Activated naive CD8-positive, alpha-beta T cell treated with anti-CD3 and anti-CD28 coated beads, Interleukin-2, amount 50 U/mL, for 24 hours (primary cell): Measurements from ENCODE around the gene PAX2.

Experiments
- ATAC-seq: fragments of 150-1000 bp; cut with Tn5 transposase; one replicate; pipeline ENCODE4 v1.10.0; 2021
- DNase-seq: peaks from one replicate; pipeline ENCODE4 v3.0.0; 2021
- H3K27ac Mint-ChIP-seq: one replicate; pipeline ENCODE4 v1.8.0; 2021; ENCODE audit warnings: mild to moderate bottlenecking, mixed read lengths
- H3K27me3 Mint-ChIP-seq: one replicate; pipeline ENCODE4 v1.8.0; 2021; ENCODE audit warnings: mixed read lengths
- H3K36me3 Mint-ChIP-seq: one replicate; pipeline ENCODE4 v1.8.0; 2021; ENCODE audit warnings: low read depth, mixed read lengths
- H3K4me1 Mint-ChIP-seq: one replicate; pipeline ENCODE4 v1.8.0; 2021; ENCODE audit warnings: mixed read lengths
- H3K4me3 Mint-ChIP-seq: one replicate; pipeline ENCODE4 v1.8.0; 2021; ENCODE audit warnings: mild to moderate bottlenecking, moderate library complexity, mixed read lengths
- H3K9me3 Mint-ChIP-seq: one replicate; pipeline ENCODE4 v1.8.0; 2021; ENCODE audit warnings: mixed read lengths

Gene PAX2

DNA sequence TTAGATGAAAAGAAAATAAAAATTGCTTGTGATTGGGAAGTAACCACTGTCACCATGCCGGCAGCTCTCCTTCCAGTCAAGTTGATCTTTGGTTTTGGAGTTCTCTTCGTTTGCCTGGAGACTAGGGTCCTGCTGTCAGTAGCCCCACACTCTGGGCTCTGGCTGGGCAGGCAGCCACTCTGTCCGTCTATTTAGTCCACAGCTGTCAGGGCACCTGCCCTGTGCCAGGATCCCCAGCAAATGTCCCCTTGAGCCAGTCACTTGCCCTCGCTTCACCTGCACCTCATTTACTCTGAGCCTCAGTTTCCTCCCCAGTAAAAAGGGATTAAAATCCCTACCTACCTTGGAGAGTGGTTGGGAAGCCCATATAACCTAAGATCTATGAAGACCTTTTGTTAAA lies 55.5 kb downstream of the PAX2 start:
- no peak for DNase-seq
- Mint-ChIP-seq H3K36me3 (no peaks in the 10 kb centered on the region), H3K27ac (no peak overlapping the region), H3K27me3 (peaks cover 60% of the 10 kb centered on the region), H3K9me3 (no peaks in the 10 kb centered on the region), H3K4me3 (no peak overlapping the region), H3K4me1 (no peaks in the 10 kb centered on the region)
- no peak for ATAC-seq

DNA sequence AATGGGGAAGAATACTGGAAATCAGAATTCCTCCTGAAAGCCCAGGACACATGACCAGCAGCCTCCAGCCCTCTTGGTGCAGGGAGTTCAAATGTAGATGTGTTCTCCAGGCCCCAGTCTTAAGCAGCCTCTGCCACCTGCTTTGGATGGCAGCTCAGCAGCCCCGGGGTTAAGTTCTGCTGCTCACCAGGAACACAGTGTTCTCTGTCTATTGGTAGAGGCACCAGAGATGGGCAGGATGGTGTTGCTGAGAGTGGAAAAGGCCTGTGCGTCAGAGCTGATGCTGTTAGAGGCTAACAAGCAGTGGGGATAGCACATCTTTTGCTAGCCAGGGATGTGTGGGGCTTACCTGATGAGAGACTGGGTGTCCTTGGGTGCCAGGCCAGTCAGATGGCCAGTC lies 56.8 kb downstream of the PAX2 start:
- H3K27me3 Mint-ChIP-seq: peaks cover 62% of the 10 kb centered on the region
- no peaks in the 10 kb centered on the region for H3K9me3 Mint-ChIP-seq
- no peaks in the 10 kb centered on the region for H3K36me3 Mint-ChIP-seq
- H3K4me3 Mint-ChIP-seq: no peak overlapping the region
- H3K4me1 Mint-ChIP-seq: no peaks in the 10 kb centered on the region
- DNase-seq: no peak
- H3K27ac Mint-ChIP-seq: no peak overlapping the region
- ATAC-seq: no peak

DNA sequence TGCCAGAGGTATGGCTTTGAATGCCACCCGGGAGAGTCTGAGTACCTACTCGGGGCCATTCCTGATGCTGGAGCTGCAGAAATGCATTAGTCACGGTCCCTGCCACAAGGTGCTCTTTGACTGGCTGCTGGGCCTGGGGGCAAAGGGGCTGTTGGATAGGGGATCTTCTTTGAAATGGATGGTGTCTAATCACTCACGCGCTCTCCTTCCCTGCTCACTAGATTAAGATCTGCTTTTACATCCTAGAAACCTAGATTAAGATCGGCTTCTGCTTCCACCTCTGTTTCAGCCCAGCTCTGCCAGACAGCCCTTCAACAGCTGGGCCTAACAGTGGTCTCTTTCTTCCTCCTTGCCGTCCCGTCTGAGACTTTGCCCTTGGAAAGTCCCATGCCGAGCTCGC lies 57.2 kb downstream of the PAX2 start:
- Mint-ChIP-seq H3K36me3 (no peaks in the 10 kb centered on the region), H3K4me3 (no peak overlapping the region), H3K9me3 (no peaks in the 10 kb centered on the region), H3K27me3 (peaks cover 61% of the 10 kb centered on the region), H3K27ac (no peak overlapping the region), H3K4me1 (no peaks in the 10 kb centered on the region)
- no peak for ATAC-seq
- no peak for DNase-seq

DNA sequence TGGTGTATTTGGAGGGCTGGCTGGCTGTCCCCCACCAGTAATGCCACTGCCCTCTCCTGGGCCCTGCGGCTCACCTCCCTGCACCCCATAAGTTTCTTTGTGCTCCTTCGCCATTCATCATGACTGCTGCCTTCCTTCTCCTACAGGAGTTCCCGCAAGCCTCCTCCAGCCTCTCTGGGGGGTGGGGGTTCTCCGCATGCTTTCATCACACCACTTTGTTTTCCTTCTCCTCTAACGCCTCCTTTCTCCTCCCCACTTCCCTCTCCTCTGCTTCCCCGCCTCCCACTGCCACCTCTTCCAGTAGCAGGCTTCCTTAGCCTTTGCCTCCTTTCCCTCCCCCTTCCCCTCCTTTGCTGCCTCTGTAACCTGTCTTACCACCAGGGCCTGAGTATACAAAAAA lies 58.1 kb downstream of the PAX2 start:
- DNase-seq (no peak), ATAC-seq (no peak)
- no peak overlapping the region for H3K4me3 Mint-ChIP-seq
- no peaks in the 10 kb centered on the region for H3K36me3 Mint-ChIP-seq
- H3K9me3 Mint-ChIP-seq: no peaks in the 10 kb centered on the region
- H3K27ac Mint-ChIP-seq: no peak overlapping the region
- H3K27me3 Mint-ChIP-seq: peaks cover 63% of the 10 kb centered on the region
- no peaks in the 10 kb centered on the region for H3K4me1 Mint-ChIP-seq

DNA sequence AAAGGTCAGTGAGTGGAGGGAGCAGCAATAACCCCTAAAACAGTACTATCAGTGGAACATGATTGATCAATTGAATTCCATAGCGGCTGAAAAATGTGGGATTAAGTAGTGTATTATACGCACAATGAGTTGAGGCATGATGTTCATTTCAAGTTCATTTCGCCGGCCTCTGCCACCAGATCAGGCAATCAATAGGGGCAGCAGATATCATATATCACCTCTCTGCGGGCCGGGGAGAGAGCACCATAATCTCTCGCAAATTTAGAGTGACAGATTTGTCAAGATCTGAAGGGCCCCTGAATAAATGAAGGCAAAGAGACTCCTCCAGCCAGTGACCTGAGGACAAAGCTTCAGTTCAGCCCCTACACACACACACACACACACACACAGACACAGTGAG lies 58.5 kb downstream of the PAX2 start:
- ATAC-seq (no peak), DNase-seq (no peak)
- H3K36me3 Mint-ChIP-seq: no peaks in the 10 kb centered on the region
- H3K27me3 Mint-ChIP-seq: peaks cover 62% of the 10 kb centered on the region
- H3K9me3 Mint-ChIP-seq: no peaks in the 10 kb centered on the region
- H3K4me1 Mint-ChIP-seq: no peaks in the 10 kb centered on the region
- no peak overlapping the region for H3K4me3 Mint-ChIP-seq
- no peak overlapping the region for H3K27ac Mint-ChIP-seq

DNA sequence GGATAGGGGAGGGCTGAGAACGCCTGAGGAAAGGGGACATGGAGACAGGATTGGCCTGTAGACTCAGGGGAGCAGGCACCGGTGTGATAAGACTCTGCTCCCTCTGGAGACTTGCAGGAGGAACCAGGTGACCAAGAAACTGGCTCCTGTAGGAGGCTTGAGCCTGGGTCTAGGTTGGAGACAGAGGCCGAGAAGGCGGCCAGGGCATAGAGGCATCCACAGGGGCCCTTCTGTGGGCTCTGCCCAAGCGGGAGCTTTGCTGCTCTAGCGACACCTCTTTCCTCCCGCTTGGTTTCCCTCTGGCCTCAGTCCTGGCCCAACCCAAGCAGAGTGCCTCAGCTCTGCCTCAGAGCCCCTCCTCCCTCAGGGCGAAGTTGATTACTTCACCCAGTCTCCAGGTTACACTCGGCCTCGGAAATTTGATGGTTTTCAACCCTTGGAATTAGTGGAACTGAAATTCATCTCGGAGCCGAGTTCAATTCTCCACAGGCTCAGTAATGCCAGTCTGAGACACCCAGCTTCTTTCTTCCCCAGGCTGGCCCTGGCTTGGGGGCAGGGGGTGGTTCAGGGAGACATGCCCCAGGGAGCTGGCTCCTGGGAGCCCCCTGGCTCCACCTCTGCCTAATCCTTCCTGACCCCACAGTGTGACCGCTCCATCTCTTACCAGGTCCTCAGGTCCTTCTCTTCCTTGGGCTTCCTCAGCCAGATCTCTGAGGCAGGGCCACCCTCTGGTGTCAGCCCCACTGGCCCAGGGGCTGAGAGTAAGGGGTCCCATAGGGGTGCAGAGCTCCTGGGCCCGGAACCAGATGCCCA lies 60.4 kb downstream of the PAX2 start:
- Mint-ChIP-seq H3K27me3 (peaks cover 62% of the 10 kb centered on the region), H3K36me3 (no peaks in the 10 kb centered on the region), H3K27ac (no peak overlapping the region), H3K4me1 (no peaks in the 10 kb centered on the region), H3K4me3 (no peak overlapping the region), H3K9me3 (no peaks in the 10 kb centered on the region)
- no peak for DNase-seq
- ATAC-seq: no peak

DNA sequence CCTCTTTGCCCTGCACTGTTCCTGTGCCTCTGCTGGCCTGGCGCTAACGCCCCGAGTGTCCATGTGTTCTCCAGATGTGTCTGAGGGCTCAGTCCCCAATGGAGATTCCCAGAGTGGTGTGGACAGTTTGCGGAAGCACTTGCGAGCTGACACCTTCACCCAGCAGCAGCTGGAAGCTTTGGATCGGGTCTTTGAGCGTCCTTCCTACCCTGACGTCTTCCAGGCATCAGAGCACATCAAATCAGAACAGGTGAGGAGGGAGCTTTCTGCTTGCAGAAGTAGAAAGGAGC lies 60.9 kb downstream of the PAX2 start:
- ATAC-seq: no peak
- Mint-ChIP-seq H3K27ac (no peak overlapping the region), H3K4me3 (no peak overlapping the region), H3K36me3 (no peaks in the 10 kb centered on the region), H3K27me3 (peaks cover 66% of the 10 kb centered on the region), H3K9me3 (no peaks in the 10 kb centered on the region), H3K4me1 (no peaks in the 10 kb centered on the region)
- no peak for DNase-seq

DNA sequence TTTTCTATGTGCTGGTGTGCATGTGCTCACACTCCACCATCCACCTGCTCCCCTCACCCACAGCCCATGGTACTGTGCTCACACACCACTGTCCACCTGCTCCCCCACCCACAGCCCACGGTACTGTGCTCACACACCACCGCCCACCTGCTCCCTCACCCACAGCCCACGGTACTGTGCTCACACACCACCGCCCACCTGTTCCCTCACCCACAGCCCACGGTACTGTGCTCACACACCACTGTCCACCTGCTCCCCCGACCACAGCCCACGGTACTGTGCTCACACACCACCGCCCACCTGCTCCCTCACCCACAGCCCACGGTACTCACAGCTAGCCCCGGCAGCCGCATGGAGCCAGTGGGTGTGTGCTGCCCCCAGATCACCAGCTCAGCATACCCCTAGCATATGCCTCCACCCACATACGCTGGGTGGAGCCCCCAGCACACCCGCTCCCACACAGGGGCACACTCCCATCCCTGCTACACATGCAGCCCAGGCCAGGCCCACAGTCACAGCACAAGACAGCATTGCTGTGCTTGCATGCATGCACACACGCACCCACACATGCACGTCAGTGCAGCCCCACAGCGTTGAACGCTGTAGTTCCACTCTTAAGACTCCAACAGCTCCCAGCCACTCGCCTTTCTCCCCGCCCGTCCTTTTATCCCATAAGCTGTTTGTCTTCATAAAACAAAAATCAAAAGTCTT lies 62.0 kb downstream of the PAX2 start:
- ATAC-seq (no peak), DNase-seq (no peak)
- Mint-ChIP-seq H3K4me3 (no peak overlapping the region), H3K36me3 (no peaks in the 10 kb centered on the region), H3K4me1 (no peaks in the 10 kb centered on the region), H3K9me3 (no peaks in the 10 kb centered on the region), H3K27ac (no peak overlapping the region), H3K27me3 (peaks cover 71% of the 10 kb centered on the region)

DNA sequence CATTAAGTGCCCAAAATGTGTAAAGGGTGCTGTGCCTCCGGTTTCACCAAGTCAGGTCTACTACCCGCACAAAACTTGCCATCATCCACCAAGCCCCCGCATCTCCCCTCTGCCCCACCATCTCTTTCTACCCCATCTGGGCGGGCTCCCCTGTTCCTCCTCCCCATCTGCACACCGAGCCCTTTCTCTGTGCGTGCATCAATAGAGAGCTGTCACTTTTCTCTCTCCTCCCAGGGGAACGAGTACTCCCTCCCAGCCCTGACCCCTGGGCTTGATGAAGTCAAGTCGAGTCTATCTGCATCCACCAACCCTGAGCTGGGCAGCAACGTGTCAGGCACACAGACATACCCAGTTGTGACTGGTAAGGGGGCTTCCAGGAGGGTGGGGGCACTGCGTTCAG lies 63.5 kb downstream of the PAX2 start:
- ATAC-seq (no peak), DNase-seq (no peak)
- H3K27ac Mint-ChIP-seq: no peak overlapping the region
- no peaks in the 10 kb centered on the region for H3K9me3 Mint-ChIP-seq
- no peak overlapping the region for H3K4me3 Mint-ChIP-seq
- peaks cover 69% of the 10 kb centered on the region for H3K27me3 Mint-ChIP-seq
- H3K36me3 Mint-ChIP-seq: no peaks in the 10 kb centered on the region
- no peaks in the 10 kb centered on the region for H3K4me1 Mint-ChIP-seq

DNA sequence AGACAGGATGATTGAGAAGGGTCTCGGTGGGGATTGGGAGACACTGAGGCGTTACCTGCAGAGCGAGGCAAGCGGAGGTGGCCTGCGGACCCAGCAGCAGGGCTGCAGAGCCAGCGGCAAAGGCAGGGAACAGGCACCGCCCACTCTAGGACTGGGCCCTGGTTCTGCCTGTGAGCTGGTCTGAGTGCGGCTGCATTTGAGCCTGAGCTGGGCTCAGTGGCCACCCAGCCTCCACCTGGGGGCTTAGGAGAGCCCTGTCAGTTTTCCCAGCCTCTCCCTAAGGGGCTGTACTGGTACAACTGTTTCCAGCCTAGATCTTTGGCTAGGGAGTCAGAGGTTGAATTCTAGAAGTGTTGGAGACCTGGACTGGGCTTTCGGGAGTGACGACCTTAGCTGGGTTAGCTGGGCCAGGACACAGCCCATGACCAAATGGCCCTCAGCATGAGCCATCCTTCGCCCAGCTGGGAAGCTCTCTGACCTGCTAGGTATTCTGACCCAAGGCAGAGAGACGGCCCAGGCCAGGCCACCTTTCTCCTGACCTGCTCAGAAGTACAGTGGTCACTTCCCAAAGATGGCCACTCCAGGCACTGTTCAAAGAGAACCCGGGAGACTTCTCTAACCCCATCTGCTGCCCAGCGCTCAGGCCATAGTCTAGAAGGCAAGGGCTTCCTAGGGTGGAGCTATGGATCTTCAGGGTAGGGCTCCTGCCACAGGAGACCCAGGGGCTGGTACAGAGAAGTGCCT lies 64.9 kb downstream of the PAX2 start:
- Mint-ChIP-seq H3K36me3 (no peaks in the 10 kb centered on the region), H3K4me1 (no peaks in the 10 kb centered on the region), H3K4me3 (no peak overlapping the region), H3K9me3 (no peaks in the 10 kb centered on the region), H3K27me3 (peaks cover 61% of the 10 kb centered on the region), H3K27ac (no peak overlapping the region)
- DNase-seq (no peak), ATAC-seq (no peak)

DNA sequence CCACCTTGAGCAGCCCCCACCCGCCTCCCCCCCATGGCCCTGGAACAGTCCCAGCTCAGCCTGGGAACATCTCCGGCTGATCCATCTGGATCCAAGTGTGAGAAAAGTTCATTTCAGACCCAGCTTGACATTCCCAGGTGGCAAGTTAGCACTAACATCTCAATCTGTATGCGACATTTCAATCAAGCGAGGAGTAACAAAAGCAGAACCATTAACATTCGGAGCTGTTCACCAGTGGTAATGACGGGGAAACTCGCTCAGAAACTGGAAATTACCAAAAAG lies 65.4 kb downstream of the PAX2 start:
- Mint-ChIP-seq H3K27me3 (peaks cover 61% of the 10 kb centered on the region), H3K4me3 (no peak overlapping the region), H3K27ac (no peak overlapping the region), H3K9me3 (no peaks in the 10 kb centered on the region), H3K4me1 (no peaks in the 10 kb centered on the region), H3K36me3 (no peaks in the 10 kb centered on the region)
- ATAC-seq (no peak), DNase-seq (no peak)

DNA sequence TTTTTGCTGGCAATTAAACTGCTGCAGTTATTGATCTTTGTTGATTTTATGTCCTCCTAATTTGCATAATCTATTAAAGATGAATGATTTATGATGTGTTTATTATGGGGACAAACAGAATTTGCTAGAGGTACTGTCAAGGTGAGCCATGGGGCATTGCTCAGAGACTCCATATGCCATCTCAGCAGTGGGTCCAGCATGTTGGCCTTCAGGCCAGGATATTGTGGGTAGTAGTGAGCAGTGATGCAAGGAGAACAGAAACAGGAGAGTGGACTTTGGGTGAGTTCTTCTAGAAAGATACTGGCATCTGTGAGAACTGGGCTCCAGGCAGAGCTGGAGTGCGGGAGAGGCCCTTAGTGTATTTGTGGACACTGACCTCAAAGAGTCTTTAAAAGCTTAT lies 65.9 kb downstream of the PAX2 start:
- Mint-ChIP-seq H3K36me3 (no peaks in the 10 kb centered on the region), H3K27me3 (peaks cover 62% of the 10 kb centered on the region), H3K4me3 (no peak overlapping the region), H3K27ac (no peak overlapping the region), H3K4me1 (no peaks in the 10 kb centered on the region), H3K9me3 (no peaks in the 10 kb centered on the region)
- DNase-seq (no peak), ATAC-seq (no peak)

DNA sequence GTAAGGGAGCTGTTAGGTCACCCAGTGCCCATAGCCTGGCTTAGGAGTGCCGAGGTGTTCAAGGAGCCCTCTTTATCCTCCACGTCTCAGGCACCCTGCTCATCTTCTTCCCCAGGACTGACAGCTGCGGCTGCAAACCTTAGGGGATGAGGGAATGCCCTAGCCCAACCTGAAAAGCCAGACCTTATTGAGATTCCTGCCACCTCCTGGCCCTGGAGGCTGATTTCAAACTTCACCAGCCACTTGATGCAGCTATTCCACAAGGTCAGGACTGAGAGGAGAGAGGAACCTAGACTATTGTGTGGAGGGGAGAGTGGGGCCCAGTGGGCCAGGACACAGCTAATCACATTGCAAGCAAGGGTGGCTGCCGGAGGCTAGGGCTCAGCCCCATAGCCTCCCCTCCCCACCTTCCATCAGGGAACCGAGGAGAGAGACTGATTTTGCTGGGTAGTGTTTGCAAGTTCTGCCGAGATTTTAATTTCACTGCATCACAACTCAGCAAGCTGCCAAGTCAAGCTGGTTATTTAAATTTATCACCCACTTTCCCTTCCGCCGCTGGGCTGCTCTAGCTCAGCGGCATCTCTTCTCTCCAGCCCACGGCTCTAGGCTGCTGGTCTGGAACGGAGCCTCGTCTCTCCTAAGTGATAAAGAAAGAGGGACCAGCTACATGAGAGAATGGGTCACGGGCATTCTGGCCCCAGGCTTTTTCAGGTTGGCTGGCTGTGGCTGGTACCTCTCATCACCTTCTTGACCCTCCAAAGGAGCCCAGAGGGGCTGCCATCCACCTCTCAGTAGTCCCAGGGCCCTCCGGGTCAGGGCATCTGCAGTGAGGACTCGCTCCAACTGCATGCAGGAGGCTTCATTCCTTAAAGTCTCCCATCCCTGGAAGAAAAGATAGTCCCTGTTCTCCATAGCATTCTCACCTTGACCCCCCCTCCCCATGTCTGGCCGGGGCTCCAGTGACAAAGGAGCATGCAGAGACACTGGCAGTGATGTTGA lies 66.7 kb downstream of the PAX2 start:
- no peaks in the 10 kb centered on the region for H3K4me1 Mint-ChIP-seq
- DNase-seq (no peak), ATAC-seq (no peak)
- peaks cover 58% of the 10 kb centered on the region for H3K27me3 Mint-ChIP-seq
- H3K36me3 Mint-ChIP-seq: no peaks in the 10 kb centered on the region
- no peak overlapping the region for H3K4me3 Mint-ChIP-seq
- no peak overlapping the region for H3K27ac Mint-ChIP-seq
- no peaks in the 10 kb centered on the region for H3K9me3 Mint-ChIP-seq

DNA sequence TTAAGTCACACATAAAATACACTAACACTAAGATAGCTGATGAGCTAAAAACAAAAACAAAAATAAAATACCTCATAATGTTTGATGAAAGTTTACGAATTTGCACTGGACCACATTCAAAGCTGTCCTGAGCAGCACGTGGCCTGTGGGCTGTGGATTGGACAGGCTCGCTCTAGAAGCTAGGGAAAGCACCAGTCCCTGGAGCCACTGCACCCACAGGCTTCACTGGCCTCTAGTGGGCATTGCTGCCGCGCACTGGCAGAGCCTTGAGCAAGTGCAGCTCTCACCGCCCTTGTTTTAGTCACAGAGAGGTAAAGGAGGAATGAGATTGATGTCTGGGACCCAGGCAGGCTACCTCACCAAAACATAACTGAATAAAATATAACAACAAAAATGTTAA lies 67.6 kb downstream of the PAX2 start:
- no peak for ATAC-seq
- Mint-ChIP-seq H3K36me3 (no peaks in the 10 kb centered on the region), H3K27me3 (peaks cover 56% of the 10 kb centered on the region), H3K27ac (no peak overlapping the region), H3K4me1 (no peaks in the 10 kb centered on the region), H3K4me3 (no peak overlapping the region), H3K9me3 (no peaks in the 10 kb centered on the region)
- DNase-seq: no peak
